GM19193 (cell line): Measurements from ENCODE around the gene MYLK.

Experiments
- POLR2A ChIP-seq: IDR thresholded peaks from 4 replicates; pipeline ENCODE4 v1.6.1; 2011; ENCODE audit not compliant: insufficient read depth, insufficient read length; ENCODE audit errors: extremely low read depth

MYLK gene

DNA sequence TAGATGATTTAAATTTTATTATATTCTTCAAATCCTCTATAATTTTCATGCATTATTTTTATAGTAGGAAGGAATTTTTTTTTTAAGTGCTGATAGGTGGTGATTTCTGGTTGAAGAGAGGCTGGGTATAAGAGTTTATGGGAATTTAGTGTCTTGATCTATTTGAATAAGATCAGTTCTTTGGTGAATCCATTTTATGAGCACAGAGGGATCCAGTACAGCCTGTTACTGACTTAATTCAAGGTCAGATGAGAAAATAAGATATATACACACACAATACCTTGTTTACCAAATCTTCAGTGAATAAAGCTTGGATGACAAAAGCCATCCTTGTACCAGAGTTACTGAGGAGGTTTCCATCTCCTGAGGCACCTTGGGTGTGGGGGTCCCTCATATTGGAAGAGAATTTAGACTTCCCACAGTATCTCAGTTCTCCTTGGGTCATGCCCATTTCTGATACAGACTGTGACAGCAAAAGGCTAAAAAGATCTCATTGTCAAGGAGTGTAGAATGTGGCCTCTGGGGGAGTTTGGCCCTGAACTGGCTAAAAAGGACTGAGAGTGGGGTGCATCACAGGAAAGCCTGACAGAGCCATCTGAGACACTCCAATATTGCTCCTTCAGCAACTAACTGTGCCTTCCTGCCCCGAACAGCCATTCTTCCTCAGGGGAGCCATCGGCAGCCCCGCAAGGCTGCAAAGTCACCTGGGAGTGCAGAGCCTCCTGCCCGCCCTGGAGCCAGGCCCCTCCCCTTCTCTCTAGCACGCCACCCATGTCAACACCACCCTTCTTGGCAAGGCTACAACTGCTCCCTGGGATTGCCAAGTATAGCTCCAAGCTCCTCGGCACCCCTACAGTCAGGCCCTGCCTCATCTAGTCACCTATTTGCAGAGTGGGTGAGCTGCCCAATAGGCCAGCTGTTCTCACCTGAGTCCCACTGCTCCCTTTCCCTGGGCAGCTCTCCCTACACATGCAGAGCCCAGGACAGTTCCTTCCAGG, 256.2 kb downstream of the MYLK start:
- no peak for TF ChIP-seq POLR2A

- TF ChIP-seq POLR2A = no peak
Measured at GRCh38 chr3:123626881-123627280, 257.3 kb downstream of the MYLK start.

DNA sequence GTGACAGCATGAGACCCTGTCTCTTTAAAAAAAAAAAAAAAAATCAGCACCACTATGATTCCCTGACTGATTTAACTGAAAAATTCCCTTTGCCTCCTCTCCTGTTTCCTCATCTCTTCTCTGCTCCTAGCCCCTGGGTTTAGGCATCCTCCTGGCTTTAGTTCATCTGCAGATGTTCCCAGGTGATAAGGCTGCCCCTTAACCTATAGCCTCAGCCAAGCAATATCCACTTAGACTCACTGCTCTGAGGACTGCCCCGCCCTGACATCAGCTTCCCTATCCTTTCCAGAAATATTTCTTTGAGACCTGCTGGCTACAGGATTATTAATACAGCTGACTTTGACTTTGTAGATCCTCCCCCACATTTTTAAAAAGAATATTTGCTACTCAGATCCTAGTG, 259.8 kb downstream of the MYLK start:
- TF ChIP-seq POLR2A = no peak

DNA sequence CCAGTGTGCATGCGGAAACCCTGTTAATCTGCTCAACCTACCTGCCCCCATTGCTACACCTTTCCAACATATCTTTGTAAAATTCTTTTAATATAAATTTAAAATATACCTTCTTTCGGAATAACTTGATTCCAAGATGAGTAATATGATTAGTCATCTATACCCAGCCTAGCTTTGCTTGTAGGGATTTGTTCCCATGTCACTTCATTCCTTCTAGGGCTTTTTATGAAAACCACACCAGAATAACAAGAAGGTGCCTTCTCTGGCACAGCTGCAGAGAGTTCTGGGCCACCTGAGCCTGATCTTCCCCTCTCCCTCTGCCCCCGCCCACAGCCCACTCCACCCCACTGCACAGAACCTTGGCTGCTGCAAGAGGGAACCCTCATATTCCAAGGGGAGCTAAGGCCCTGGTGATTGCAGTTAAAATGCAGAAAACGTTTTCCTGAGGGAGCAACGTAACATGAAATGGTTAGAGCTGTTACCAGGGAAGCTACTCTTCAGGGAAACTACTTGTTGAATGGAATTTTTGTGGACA, 260.7 kb downstream of the MYLK start:
- TF ChIP-seq POLR2A = no peak

- no peak for TF ChIP-seq POLR2A
Measured at GRCh38 chr3:123622766-123623165, 261.4 kb downstream of the MYLK start.

- TF ChIP-seq POLR2A = no peak
Measured at GRCh38 chr3:123621850-123622189, 262.3 kb downstream of the MYLK start.

GRCh38 chr3:123621186-123621849, 262.8 kb downstream of the MYLK start:
- TF ChIP-seq POLR2A = no peak

DNA sequence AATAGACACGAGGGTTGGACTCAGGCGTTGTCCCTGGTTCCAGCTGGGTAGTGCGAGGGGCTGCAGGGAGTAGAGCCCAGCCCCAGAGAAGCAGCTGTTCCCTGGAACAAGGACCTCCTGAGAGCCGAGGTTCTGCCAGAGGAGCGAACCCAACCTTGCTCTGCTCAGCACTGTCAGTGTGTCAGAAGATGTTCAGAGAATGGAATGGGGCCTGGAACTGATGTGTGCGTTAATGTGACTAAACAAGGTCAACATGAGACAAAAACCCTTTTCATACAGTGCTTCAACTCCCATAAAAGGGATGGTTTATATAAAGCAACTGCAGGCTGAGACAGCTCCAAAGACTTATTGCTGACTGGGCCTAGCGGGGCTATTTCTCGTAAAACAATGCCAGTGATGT, 263.8 kb downstream of the MYLK start:
- no peak for TF ChIP-seq POLR2A

DNA sequence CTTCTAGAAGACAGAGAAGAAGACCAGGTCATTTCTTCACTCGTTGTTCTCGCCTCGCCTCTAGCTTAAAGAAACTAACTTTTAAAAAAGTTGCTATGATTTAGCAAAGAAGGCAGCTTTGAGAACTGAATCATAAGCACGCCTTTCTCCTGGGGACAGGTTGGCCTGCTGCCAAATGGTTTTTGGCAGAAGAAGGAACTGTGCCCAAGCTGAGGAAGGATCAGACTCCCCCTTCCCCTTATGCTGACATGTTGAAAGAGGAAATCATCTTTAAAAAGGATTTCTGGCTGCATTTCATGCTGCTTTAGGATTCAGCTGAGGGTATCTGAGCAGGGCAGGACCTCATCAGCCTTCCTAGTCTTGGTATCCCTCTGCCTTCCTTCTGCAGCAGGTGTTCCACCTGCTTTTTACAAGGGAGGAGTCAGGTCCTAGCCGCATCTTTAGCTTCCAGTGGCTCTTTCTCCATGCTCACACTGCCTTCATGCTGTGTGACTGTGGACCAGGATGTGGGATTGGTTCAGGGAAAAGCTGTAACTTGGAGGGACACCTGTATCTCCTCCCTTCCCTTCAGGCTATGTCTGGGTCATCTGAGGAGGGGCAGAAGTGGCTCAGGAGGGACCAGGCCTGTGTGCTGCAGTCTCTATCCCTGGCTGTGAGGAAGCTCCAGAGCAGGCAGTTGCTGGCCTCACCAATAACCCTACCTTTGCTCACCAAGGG, 265.2 kb downstream of the MYLK start:
- TF ChIP-seq POLR2A = no peak

DNA sequence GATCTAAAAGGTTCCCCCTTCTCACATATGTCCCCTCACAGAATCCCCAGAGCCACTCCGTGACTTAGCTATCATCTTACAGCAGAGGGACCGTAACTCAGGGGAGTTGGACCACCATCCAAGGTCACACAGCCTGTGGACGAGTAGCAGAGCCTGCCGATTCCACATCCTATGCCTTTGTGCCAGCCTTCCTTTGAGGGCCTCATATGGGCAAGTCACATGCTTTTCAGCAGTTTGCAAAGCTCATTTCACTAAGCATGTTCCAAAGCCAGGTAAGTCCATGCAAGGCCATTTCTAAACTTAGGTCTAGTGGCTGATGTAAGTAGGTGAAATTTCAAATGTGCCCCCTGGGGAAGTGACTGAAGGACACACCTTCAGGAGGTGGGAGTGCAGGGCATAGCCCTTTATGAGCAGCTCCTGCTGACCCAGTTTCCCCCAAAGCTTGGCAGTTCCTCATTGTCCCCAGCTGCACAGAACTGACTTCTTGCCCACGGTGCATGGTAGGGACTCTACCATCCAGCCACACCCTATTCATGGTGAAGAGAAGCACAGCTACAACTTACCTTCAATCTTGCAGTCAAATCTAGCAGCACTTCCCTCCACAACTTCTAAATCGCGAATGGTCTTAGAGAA, 265.9 kb downstream of the MYLK start:
- TF ChIP-seq POLR2A = no peak

DNA sequence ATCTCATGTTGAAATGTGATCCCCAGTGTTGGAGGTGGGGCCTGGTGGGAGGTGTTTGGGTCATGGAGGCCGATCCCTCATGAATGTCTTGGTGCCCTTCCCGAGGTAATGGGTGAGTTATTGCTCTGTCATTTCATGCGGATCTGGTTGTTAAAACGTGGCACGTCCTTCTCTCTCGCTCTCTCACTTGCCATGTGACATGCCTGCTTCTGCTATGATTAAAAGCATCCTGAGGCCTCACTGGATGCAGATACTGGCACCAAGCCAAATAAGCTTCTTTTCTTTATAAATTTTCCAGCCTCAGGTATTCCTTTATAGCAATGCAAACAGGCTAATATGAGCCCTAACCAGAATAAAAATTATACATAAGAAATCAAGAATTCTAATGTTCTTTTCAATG, 267.5 kb downstream of the MYLK start:
- TF ChIP-seq POLR2A = no peak

DNA sequence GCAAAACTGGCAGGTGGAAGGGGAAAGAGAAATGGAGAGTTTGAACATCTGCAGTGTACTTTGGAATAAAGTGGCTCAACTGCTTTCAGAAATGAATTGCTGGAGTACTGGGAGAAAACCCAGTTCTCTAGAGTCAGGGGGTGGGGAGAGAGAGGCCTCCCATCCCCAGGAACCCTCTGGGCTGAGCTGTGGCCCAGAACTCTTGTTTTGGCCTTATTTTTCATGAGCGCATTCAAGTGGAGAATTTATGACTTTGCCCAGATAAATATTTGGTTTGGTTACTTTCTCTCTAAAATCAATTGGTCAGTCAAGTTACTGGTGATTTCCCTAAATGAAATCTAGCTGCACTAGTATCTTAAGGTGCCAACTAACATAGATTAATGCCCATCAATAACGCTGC, 270.6 kb downstream of the MYLK start:
- no peak for TF ChIP-seq POLR2A

- TF ChIP-seq POLR2A = no peak
Measured at GRCh38 chr3:123611082-123611481, 273.1 kb downstream of the MYLK start.

- TF ChIP-seq POLR2A = no peak
Measured at GRCh38 chr3:123610331-123610730, 273.8 kb downstream of the MYLK start.

- no peak for TF ChIP-seq POLR2A
Measured at GRCh38 chr3:123609063-123609462, 275.1 kb downstream of the MYLK start.
